Measurements from ENCODE around the gene KDM5D. TPM values are rescaled to one million over a fixed set of nuclear protein-coding genes. Genes with fewer than 3 reads are reported as not detected.

Gene KDM5D
- total RNA-seq, 1 experiment from 2014 or later: 11.9 TPM

DNA sequence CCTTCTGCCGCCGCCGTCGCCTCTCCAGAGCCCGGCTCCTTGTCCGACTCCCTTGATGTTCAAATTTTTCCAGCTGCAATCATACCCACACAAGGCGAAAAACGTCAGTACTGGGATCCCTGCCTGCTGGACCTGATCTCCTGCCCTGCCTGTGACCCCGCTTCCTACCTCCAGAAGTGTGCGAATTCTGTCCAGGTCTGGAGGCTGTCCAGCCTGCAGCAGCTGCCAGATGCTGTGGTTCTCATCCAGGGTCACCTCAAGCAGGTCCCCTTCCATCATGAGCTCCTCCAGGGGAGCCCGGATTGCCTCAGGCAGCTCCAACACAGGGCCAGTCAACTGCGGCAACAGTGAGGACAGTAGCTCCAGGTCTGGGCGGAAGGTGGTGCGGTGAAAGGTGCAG lies 38.3 kb downstream of the KDM5D start (continued):
- no peak for TF ChIP-seq POLR2AphosphoS5 (IDR thresholded peaks at IDR 0.05; ENCODE audit: low read depth, low read length)
- TF ChIP-seq JUND (IDR thresholded peaks at IDR 0.05): no peak
- no peak for TF ChIP-seq RAD21 (IDR thresholded peaks at IDR 0.05; ENCODE audit: low read depth)

GRCh38 chrY:19698495-19698894 lies 46.0 kb downstream of the KDM5D start:
- Histone ChIP-seq H3K9me2 (ENCODE audit: insufficient read depth) (no peaks in the 10 kb centered on the region), H3K36me3 (ENCODE audit: control insufficient read depth in 1 of 2, insufficient read depth in 2 of 2, low read length in 2 of 2) (no peaks in the 10 kb centered on the region), H3K4me2 (ENCODE audit: low read length) (no peak overlapping the region), H3K27ac (ENCODE audit: low read depth, low read length) (no peak overlapping the region), H3K4me3 (replicated peaks in 1 of 2; ENCODE audit: low read depth in 1 of 2, low read length in 2 of 2) (no peak overlapping the region), H2AFZ (ENCODE audit: low read depth, low read length, poor library complexity, severe bottlenecking) (no peak overlapping the region), H3K79me2 (ENCODE audit: insufficient read depth, low read length) (no peaks in the 10 kb centered on the region), H3K9ac (ENCODE audit: low read length) (no peak overlapping the region), H3K4me1 (ENCODE audit: control insufficient read depth in 1 of 2, insufficient read depth in 2 of 2, low read length in 2 of 2) (no peaks in the 10 kb centered on the region), H4K20me1 (ENCODE audit: insufficient read depth) (no peaks in the 10 kb centered on the region), H3K9me3 (ENCODE audit: control insufficient read depth in 1 of 2, insufficient read depth in 1 of 2, low read depth in 1 of 2, low read length in 2 of 2) (no peaks in the 10 kb centered on the region), H3K27me3 (ENCODE audit: insufficient read depth, low read length) (no peaks in the 10 kb centered on the region)
- ChIA-PET RAD21 (ENCODE audit: low non-redundant PET in 1 of 2, low total read pairs in 2 of 2, uncharacterized antibody in 2 of 2, unreplicated experiment in 2 of 2) (no interaction called here), POLR2A (no interaction called here), CTCF (no interaction called here)
- TF ChIP-seq CTCF (IDR thresholded peaks at IDR 0.05 in 2 of 3, conservative IDR thresholded peaks at IDR 0.05 in 1 of 3; ENCODE audit: borderline replicate concordance in 1 of 3, insufficient read depth in 1 of 3, low read depth in 2 of 3, low read length in 2 of 3) (no peak), EZH2phosphoT487 (IDR thresholded peaks at IDR 0.05; ENCODE audit: borderline replicate concordance) (no peak), POLR2A (IDR thresholded peaks at IDR 0.05; ENCODE audit: borderline replicate concordance, extremely low read depth, insufficient read depth, insufficient read length) (no peak), SIN3A (IDR thresholded peaks at IDR 0.05; ENCODE audit: low read depth) (no peak), TCF7L2 (IDR thresholded peaks at IDR 0.05; ENCODE audit: borderline replicate concordance, extremely low read depth, insufficient read depth, insufficient read length) (no peak), ATF3 (IDR thresholded peaks at IDR 0.05) (no peak)
- DNase-seq (ENCODE audit: low read depth, low spot score): no peak
- no peak for ATAC-seq
- BruUV-seq (replicated peaks): no TSS peak
- intact Hi-C loops (cut with micrococcal nuclease): no loop called here

Data from HCT116 (cell line).